AG09319 (cell line): Measurements from ENCODE around the gene QARS1.

Source experiments
- DNase-seq: peaks from one replicate; pipeline ENCODE4 v3.0.0-alpha.2; 2010; ENCODE audit warnings: low read depth; ENCODE audit errors: extremely low read depth
- CTCF ChIP-seq: IDR thresholded peaks from 2 replicates; pipeline ENCODE4 v1.5.1; 2011; ENCODE audit warnings: low read depth, mild to moderate bottlenecking, inconsistent platforms, low read length, moderate library complexity

Gene QARS1

DNA sequence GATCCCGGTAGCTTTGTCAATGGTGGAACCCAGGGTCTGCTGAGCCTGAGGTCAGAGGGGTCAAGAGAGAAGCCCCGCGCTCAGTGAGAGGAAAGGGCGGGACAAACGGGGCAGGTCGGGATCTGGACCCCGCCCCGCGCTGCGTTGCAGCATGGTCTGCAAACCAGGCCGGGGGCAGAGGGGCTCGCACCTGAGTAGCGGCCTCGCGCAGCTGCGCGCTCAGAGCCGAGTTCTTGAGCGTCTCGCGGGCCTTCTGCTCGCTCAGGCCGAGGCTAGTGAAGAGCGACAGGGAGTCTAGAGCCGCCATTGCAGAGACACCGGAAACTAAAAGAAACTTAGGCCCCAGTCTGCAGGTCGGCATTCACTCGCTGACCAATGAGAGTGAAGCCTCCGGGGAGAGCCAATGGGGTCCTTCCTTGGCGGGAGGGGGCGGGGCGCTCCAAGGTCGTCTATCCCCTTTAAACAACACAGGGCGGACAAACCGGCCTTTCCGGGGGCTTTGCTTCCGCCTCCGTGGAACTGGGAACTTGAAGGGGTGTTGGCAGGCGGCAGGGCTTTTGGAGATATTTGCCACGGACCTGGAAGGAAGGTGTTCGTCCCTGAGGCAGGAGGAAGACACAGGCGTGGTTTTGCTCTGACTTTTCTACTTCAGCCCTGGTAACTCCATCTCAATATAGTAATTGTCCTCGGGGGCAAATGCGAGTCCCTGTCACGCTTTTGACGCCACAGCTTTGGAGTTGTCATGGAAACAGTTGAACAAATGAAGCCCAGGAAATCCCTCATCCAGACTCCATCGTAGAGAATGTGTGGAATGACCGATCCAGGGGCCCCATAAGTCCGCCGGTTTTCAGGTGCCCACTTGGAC is at the start of gene QARS1:
Gene QARS1 (minus strand): TSS at position 331 of the 865 bp plus-strand sequence. CDS start 24 bp downstream, at position 307.
- TF ChIP-seq CTCF, result no peak
- DNase-seq, result peak; percentile 77

- no peak for DNase-seq
- TF ChIP-seq CTCF, result no peak
Observed at GRCh38 chr3:49153349-49153912, 48.9 kb upstream of the QARS1 start.

- DNase-seq, result no peak
- TF ChIP-seq CTCF, result no peak
Observed at GRCh38 chr3:49151610-49152009, 47.1 kb upstream of the QARS1 start.

- no peak for DNase-seq
- no peak for TF ChIP-seq CTCF
Observed at GRCh38 chr3:49148159-49148558, 43.6 kb upstream of the QARS1 start.

DNA sequence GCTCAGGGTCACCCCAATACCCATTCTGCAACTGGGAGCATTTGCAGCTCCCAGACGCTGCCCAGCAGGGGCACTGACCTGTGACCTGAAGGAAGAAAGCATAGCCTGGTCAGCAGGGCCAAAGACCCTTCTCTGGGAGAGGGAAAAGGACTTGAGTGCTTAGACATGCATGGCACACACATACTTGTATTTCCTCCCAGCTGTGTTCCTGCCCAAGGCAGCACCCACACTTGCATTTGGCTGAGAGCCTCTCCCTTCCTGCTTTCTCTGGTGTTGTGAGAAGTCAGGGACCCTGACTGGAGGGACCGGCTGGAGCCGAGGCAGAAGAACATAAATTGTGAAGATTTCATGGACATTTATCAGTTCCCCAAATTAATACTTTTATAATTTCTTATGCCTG is 35.5 kb upstream of the QARS1 start:
- TF ChIP-seq CTCF, result no peak
- no peak for DNase-seq

DNA sequence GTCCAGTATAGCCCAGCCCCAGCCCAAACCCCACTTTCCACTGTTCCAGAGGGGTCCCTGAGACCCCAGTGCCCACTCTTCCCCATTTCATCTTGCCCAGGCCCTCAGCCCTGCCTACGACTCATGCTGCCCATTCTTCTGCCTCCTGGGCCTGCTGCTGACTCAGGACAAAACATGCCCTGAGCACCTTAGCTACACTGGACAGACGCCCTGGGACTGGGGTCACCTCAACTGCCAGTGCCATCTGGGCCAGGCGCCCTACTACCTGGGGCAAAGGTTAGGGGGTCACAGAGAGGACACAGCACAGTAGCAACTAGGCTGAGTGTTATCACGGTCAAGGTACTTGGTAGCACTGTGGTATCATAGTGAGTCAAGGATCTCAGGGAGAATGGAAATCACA is 30.9 kb upstream of the QARS1 start:
- DNase-seq, result no peak

More for the DNA sequence above, 30.9 kb upstream of the QARS1 start:
- TF ChIP-seq CTCF, result no peak
